Mucosa of descending colon (tissue), 3 donors: ENCODE measurements around the gene TRPM3. TPM values are rescaled to one million over a fixed set of nuclear protein-coding genes. Genes with fewer than 3 reads are reported as not detected.

Source experiments
- ATAC-seq: fragments of 200-7000 bp; cut with Tn5 transposase; one replicate; pipeline ENCODE4 v1.9.1; 2020; ENCODE audit warnings: mild to moderate bottlenecking, moderate library complexity
- DNase-seq, 3 donors: peaks; one replicate each; pipeline ENCODE4 v3.0.0-alpha.2; 2020
- H3K36me3 ChIP-seq: fragments of 200-600 bp; one replicate; pipeline ENCODE4 v1.8.0; 2021; ENCODE audit warnings: low read depth, mild to moderate bottlenecking
- H3K4me1 ChIP-seq: fragments of 200-600 bp; one replicate; pipeline ENCODE4 v1.8.0; 2021; ENCODE audit warnings: low read depth, mild to moderate bottlenecking
- H3K4me3 ChIP-seq: fragments of 200-600 bp; one replicate; pipeline ENCODE4 v1.8.0; 2021; ENCODE audit warnings: mild to moderate bottlenecking
- H3K9me3 ChIP-seq: fragments of 200-600 bp; one replicate; pipeline ENCODE4 v1.8.0; 2021; ENCODE audit warnings: mild to moderate bottlenecking
- CTCF ChIP-seq: fragments of 200-600 bp; IDR thresholded peaks from one replicate; pipeline ENCODE4 v1.8.0; 2022; ENCODE audit warnings: antibody characterized with exemption, mild to moderate bottlenecking
- intact Hi-C, 2 donors: fragments of 100-400 bp; cut with DNase I in 1 of 2; cut with micrococcal nuclease in 1 of 2; formaldehyde crosslinking; loops; one replicate each; pipeline versions ENCODE4 v1.11.0 to v1.11.1; 2022; cut with DNase I, micrococcal nuclease
- total RNA-seq, 3 donors: library from RNA; stranded (reverse); fragmentation: NEBNext Ultra II Directional in 2 of 3; extraction: Animal tissue kit (Norgen Biotek cat#: 25700) in 2 of 3; gene quantifications; one replicate each; pipeline versions ENCODE4 v1.2.1 to v1.2.4, GENCODE V29; 2021 to 2023
- donor health status: DM: no; HTN: no; CAD: no; lungs with moderate emphysema.
- donor health status: DM: no; HTN: no; CAD: no.
- donor health status: DM: no; HTN: yes; CAD: no.

TRPM3 gene
- total RNA-seq, 3 donors from 2014 or later: 0.29 to 0.55 (median 0.51) TPM

DNA sequence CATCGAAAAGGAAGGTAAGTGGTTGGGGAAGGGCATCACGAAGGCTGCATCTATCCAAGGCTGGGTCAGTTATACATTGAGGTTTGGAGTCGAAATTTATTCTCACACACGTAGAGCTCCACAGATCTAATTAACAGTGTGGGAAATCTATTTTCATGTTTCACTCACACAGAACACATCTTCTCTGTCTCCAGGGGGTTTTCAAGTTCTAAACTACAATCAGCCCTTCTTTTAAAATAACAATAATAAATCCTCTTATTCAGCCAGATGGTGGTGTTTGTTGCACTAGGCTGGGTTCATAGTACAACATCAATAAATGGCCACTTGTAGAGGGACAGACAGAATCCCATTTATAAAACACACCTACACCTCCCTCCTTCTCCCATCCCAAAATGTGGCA is 532.4 kb downstream of the TRPM3 start:
- Histone ChIP-seq H3K4me1 (no peaks in the 10 kb centered on the region), H3K4me3 (no peak overlapping the region), H3K9me3 (no peaks in the 10 kb centered on the region), H3K36me3 (no peaks in the 10 kb centered on the region)
- ATAC-seq: no peak
- intact Hi-C loops: no loop called here
- no peak for TF ChIP-seq CTCF
- DNase-seq: no peak

GRCh38 chr9:70588381-70588780 is 533.0 kb downstream of the TRPM3 start:
- Histone ChIP-seq H3K9me3 (no peaks in the 10 kb centered on the region), H3K4me1 (no peaks in the 10 kb centered on the region), H3K4me3 (no peak overlapping the region), H3K36me3 (no peaks in the 10 kb centered on the region)
- no peak for ATAC-seq
- intact Hi-C loops: no loop called here
- no peak for TF ChIP-seq CTCF
- DNase-seq: no peak

DNA sequence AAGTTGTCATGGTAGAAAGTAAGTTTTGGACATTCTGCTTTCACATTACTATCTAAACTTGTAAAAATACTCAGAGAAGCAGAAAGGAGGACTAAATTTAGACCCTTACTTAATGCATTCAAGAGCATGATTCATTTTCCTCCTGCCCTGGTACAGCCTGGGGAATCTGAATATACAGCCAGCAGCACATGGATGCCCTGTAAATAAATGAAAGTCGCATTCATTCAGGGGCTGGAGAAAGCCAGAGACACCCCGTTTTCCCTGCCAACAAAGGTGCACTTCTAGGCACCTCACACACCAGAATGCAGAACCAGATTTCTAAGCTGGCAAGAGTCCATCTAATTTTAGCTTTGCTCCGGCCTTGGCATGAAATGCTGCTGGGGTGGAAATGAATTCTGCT is 534.2 kb downstream of the TRPM3 start:
- TF ChIP-seq CTCF: no peak
- DNase-seq (no peak), ATAC-seq (peak; percentile 31)
- Histone ChIP-seq H3K36me3 (no peaks in the 10 kb centered on the region), H3K9me3 (no peaks in the 10 kb centered on the region), H3K4me3 (no peak overlapping the region), H3K4me1 (no peaks in the 10 kb centered on the region)
- intact Hi-C loops: no loop called here

- no peak for ATAC-seq
- no peaks in the 10 kb centered on the region for H3K36me3 ChIP-seq
- H3K4me3 ChIP-seq: no peak overlapping the region
- no peak for TF ChIP-seq CTCF
- intact Hi-C loops: no loop called here
- no peaks in the 10 kb centered on the region for H3K9me3 ChIP-seq
- no peaks in the 10 kb centered on the region for H3K4me1 ChIP-seq
- no peak for DNase-seq
Measured at GRCh38 chr9:70586476-70586875, 534.9 kb downstream of the TRPM3 start.

DNA sequence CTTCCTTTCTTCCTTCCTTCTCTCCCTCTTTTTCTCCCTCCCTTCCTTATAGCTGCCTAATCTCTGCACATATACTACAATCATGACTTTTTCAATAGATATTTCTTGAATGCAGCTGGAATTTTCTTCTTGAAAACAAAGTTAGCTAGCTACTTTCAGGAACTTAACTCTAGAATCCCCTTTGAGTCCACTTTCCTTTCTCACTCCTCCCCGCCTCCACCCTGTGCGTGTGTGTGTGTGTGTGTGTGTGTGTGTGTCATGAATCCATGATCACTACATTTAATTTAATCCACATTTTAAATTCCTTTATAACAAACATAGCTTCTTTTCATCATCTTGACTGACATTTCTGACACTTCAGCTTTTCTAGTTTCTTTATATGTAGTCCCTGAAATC is 539.5 kb downstream of the TRPM3 start:
- ATAC-seq (no peak), DNase-seq (no peak)
- H3K9me3 ChIP-seq: no peaks in the 10 kb centered on the region
- H3K36me3 ChIP-seq: no peaks in the 10 kb centered on the region
- no peak overlapping the region for H3K4me3 ChIP-seq
- peaks cover 6% of the 10 kb centered on the region for H3K4me1 ChIP-seq
- intact Hi-C loops: no loop called here
- no peak for TF ChIP-seq CTCF
